K562 (cell line): ENCODE measurements around the gene MPL. TPM values are rescaled to one million over a fixed set of nuclear protein-coding genes. Genes with fewer than 3 reads are reported as not detected.

Experiments
- ATF7 ChIP-seq: fragments of 450-650 bp; IDR thresholded peaks from 2 replicates; pipeline ENCODE4 v1.7.1; 2014; ENCODE audit warnings: mild to moderate bottlenecking, moderate library complexity
- CCNT2 ChIP-seq: IDR thresholded peaks from 2 replicates; pipeline ENCODE4 v1.6.1; 2011; ENCODE audit warnings: borderline replicate concordance, low read depth, mild to moderate bottlenecking, moderate library complexity, mixed read lengths, low read length; ENCODE audit not compliant: insufficient read length; ENCODE audit errors: extremely low read depth
- HDAC2 ChIP-seq: fragments of 450-650 bp; IDR thresholded peaks from 2 replicates; pipeline ENCODE4 v1.6.1; 2016; ENCODE audit warnings: mild to moderate bottlenecking
- NFYB ChIP-seq: IDR thresholded peaks from 2 replicates; pipeline ENCODE4 v1.6.1; 2011; ENCODE audit warnings: mild to moderate bottlenecking, moderate library complexity; ENCODE audit not compliant: insufficient read length; ENCODE audit errors: extremely low read depth
- SAFB2 ChIP-seq: fragments of 200-400 bp; formaldehyde crosslinking; IDR thresholded peaks from 2 replicates; pipeline ENCODE4 v1.6.1; 2018; ENCODE audit warnings: borderline replicate concordance, low read length, low read depth, moderate library complexity; ENCODE audit not compliant: severe bottlenecking
- SREBF2 ChIP-seq: sonication (generic); formaldehyde crosslinking; IDR thresholded peaks from 2 replicates; pipeline ENCODE4 v1.4.0; 2020; ENCODE audit warnings: mild to moderate bottlenecking, missing genetic modification reagents
- TAF7 ChIP-seq: fragments of 450-650 bp; IDR thresholded peaks from 2 replicates; pipeline ENCODE4 v1.6.1; 2016; ENCODE audit warnings: missing genetic modification characterization, missing compliant biosample characterization
- ZNF586 ChIP-seq: fragments of 450-650 bp; formaldehyde crosslinking; conservative IDR thresholded peaks from 2 replicates; pipeline ENCODE4 v1.4.0; 2020; ENCODE audit warnings: mild to moderate bottlenecking, moderate library complexity
- ZNF830 ChIP-seq: fragments of 250-450 bp; sonication (Bioruptor Pico); IDR thresholded peaks from 2 replicates; pipeline ENCODE4 v1.5.0; 2021; ENCODE audit warnings: mild to moderate bottlenecking
- polyA plus RNA-seq, 8 experiments: library from polyadenylated mRNA; depleted of rRNA in 4 of 8; stranded (reverse) in 5 of 8; unstranded in 3 of 8; fragments of >200 nt; fragmentation: Nextera tagmentation in 2 of 8; fragmentation: Illumina TruSeq in 1 of 8; extraction: Ambion mirVana in 2 of 8; extraction: Trizol in 1 of 8; gene quantifications; 2 replicates each; pipeline versions ENCODE4 v1.2.1 to v1.2.3, GENCODE V29; 2011 to 2014; ENCODE audit warnings: inconsistent platforms in 1 of 8, missing spikeins in 1 of 8
- total RNA-seq, 7 experiments: library from RNA; depleted of rRNA in 6 of 7; stranded (reverse); fragments of >200 nt in 6 of 7; fragmentation: Illumina TruSeq in 2 of 7; extraction: Trizol in 2 of 7; gene quantifications; 2 replicates each; pipeline versions ENCODE4 v1.2.1 to v1.2.3, GENCODE V29; 2011 to 2021; ENCODE audit warnings: low replicate concordance in 1 of 7
- TF ChIP-seq, protein P1 (sequence below), 2 experiments: fragments of 200-800 bp in 1 of 2; sonication (Bioruptor generic) in 1 of 2; sonication (generic) in 1 of 2; formaldehyde crosslinking in 1 of 2; IDR thresholded peaks in 1 of 2; conservative IDR thresholded peaks in 1 of 2; 2 replicates each; pipeline versions ENCODE4 v1.5.0 to v1.6.1; 2016 to 2020; ENCODE audit warnings: missing compliant biosample characterization in 1 of 2, missing genetic modification characterization in 1 of 2, missing genetic modification reagents in 1 of 2
- TF ChIP-seq, protein P2 (sequence below): fragments of 450-650 bp; formaldehyde crosslinking; IDR thresholded peaks from 2 replicates; pipeline ENCODE4 v1.4.0; 2022; ENCODE audit warnings: missing genetic modification characterization
- TF ChIP-seq, protein P3 (sequence below): sonication (generic); formaldehyde crosslinking; IDR thresholded peaks from 2 replicates; pipeline ENCODE4 v1.8.1; 2023; ENCODE audit warnings: mild to moderate bottlenecking, missing genetic modification reagents
- TF ChIP-seq, protein P4 (sequence below): sonication (generic); formaldehyde crosslinking; IDR thresholded peaks from 2 replicates; pipeline ENCODE4 v1.8.0; 2022; ENCODE audit warnings: mild to moderate bottlenecking, missing genetic modification reagents
- TF ChIP-seq, protein P5 (sequence below): fragments of 450-650 bp; formaldehyde crosslinking; IDR thresholded peaks from 2 replicates; pipeline ENCODE4 v1.4.0; 2022; ENCODE audit warnings: mild to moderate bottlenecking, moderate library complexity

MPL gene
- total and polyA plus RNA-seq, 9 of the 15 experiments (the other 6 are each of a cell fraction or from before 2014, with no cell fraction given), result not detected

DNA sequence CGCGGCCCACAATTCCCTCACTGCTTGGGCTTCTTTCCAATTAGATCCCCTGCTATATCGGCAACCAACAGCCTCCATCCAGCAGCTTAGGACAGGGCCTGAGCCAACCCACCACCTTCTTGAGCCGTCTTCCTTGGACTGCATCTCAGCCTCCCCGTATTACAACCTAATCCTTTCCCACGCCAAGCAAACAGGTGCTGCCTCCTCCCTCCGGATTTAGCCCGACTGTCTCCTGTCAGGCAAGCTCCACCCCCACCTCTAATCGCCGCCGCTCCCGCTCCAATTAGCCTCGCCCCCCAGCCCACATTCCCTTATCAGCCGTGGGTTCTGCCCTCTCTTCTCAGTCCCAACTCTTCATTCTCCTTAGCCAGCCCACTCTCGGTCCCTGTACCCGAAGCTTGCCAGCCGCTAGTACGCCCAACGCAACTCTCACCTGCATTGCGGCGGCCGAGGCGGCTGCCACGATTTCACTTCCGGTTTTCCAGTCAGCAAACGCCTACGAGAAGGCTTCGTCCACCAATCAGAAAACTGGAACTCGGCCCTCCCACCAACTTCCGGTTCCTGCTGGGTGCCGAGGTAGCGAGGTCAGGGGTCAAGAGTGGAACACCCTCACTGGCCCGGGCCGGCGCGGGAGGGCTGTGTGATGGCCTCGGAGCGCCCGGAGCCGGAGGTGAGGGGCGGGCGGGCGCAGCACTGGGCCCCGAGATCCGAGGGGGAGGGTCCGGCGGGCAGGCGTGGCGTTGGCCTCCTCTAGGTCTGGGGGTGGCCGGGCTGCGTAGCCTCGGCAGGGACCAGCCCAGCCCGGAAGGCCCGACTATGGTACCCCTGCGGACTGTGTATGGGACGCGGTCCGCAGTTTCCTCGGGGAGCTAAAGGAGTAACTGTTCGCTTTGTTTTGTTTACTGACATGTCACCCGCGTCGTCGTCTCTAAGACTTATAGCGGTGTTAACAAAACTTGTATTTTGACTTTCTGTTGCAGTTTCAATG is 52.0 kb downstream of the MPL start, which contains the start of the genes MED8 and SZT2 (continued):
- TF ChIP-seq, protein P1, sequence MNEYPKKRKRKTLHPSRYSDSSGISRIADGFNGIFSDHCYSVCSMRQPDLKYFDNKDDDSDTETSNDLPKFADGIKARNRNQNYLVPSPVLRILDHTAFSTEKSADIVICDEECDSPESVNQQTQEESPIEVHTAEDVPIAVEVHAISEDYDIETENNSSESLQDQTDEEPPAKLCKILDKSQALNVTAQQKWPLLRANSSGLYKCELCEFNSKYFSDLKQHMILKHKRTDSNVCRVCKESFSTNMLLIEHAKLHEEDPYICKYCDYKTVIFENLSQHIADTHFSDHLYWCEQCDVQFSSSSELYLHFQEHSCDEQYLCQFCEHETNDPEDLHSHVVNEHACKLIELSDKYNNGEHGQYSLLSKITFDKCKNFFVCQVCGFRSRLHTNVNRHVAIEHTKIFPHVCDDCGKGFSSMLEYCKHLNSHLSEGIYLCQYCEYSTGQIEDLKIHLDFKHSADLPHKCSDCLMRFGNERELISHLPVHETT (CRISPR knock-in tag; conservative IDR thresholded peaks at IDR 0.05 in 1 of 2, IDR thresholded peaks at IDR 0.05 in 1 of 2), result no peak; a peak in 1 of 4 replicates
- TF ChIP-seq SAFB2 (no peak), HDAC2 (peak; percentile 93), CCNT2 (peak; percentile 49), SREBF2 (CRISPR knock-in tag) (no peak), ATF7 (peak; percentile 83), ZNF586 (CRISPR knock-in tag) (no peak), ZNF830 (0 out of 2 replicates have a peak, but pooled peaks have one; percentile 19), TAF7 (tag) (peak; percentile 85), NFYB (peak; percentile 51)
- TF ChIP-seq, protein P2, sequence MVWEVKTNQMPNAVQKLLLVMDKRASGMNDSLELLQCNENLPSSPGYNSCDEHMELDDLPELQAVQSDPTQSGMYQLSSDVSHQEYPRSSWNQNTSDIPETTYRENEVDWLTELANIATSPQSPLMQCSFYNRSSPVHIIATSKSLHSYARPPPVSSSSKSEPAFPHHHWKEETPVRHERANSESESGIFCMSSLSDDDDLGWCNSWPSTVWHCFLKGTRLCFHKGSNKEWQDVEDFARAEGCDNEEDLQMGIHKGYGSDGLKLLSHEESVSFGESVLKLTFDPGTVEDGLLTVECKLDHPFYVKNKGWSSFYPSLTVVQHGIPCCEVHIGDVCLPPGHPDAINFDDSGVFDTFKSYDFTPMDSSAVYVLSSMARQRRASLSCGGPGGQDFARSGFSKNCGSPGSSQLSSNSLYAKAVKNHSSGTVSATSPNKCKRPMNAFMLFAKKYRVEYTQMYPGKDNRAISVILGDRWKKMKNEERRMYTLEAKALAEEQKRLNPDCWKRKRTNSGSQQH (CRISPR knock-in tag), result peak; percentile 79; the same call in 1 of the 2 replicates
- TF ChIP-seq, protein P3, sequence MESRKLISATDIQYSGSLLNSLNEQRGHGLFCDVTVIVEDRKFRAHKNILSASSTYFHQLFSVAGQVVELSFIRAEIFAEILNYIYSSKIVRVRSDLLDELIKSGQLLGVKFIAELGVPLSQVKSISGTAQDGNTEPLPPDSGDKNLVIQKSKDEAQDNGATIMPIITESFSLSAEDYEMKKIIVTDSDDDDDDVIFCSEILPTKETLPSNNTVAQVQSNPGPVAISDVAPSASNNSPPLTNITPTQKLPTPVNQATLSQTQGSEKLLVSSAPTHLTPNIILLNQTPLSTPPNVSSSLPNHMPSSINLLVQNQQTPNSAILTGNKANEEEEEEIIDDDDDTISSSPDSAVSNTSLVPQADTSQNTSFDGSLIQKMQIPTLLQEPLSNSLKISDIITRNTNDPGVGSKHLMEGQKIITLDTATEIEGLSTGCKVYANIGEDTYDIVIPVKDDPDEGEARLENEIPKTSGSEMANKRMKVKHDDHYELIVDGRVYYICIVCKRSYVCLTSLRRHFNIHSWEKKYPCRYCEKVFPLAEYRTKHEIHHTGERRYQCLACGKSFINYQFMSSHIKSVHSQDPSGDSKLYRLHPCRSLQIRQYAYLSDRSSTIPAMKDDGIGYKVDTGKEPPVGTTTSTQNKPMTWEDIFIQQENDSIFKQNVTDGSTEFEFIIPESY (CRISPR knock-in tag), result peak; percentile 13; the same call in 1 of the 2 replicates
- TF ChIP-seq, protein P4, sequence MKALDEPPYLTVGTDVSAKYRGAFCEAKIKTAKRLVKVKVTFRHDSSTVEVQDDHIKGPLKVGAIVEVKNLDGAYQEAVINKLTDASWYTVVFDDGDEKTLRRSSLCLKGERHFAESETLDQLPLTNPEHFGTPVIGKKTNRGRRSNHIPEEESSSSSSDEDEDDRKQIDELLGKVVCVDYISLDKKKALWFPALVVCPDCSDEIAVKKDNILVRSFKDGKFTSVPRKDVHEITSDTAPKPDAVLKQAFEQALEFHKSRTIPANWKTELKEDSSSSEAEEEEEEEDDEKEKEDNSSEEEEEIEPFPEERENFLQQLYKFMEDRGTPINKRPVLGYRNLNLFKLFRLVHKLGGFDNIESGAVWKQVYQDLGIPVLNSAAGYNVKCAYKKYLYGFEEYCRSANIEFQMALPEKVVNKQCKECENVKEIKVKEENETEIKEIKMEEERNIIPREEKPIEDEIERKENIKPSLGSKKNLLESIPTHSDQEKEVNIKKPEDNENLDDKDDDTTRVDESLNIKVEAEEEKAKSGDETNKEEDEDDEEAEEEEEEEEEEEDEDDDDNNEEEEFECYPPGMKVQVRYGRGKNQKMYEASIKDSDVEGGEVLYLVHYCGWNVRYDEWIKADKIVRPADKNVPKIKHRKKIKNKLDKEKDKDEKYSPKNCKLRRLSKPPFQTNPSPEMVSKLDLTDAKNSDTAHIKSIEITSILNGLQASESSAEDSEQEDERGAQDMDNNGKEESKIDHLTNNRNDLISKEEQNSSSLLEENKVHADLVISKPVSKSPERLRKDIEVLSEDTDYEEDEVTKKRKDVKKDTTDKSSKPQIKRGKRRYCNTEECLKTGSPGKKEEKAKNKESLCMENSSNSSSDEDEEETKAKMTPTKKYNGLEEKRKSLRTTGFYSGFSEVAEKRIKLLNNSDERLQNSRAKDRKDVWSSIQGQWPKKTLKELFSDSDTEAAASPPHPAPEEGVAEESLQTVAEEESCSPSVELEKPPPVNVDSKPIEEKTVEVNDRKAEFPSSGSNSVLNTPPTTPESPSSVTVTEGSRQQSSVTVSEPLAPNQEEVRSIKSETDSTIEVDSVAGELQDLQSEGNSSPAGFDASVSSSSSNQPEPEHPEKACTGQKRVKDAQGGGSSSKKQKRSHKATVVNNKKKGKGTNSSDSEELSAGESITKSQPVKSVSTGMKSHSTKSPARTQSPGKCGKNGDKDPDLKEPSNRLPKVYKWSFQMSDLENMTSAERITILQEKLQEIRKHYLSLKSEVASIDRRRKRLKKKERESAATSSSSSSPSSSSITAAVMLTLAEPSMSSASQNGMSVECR (CRISPR knock-in tag), result peak; percentile 51; the same call in 1 of the 2 replicates
- TF ChIP-seq, protein P5, sequence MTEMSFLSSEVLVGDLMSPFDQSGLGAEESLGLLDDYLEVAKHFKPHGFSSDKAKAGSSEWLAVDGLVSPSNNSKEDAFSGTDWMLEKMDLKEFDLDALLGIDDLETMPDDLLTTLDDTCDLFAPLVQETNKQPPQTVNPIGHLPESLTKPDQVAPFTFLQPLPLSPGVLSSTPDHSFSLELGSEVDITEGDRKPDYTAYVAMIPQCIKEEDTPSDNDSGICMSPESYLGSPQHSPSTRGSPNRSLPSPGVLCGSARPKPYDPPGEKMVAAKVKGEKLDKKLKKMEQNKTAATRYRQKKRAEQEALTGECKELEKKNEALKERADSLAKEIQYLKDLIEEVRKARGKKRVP (CRISPR knock-in tag), result peak; percentile 69; the same call in 1 of the 2 replicates
